Measurements from ENCODE around the gene NPC2. TPM values are rescaled to one million over a fixed set of nuclear protein-coding genes. Genes with fewer than 3 reads are reported as not detected.

The NPC2 gene
- total and polyA plus RNA-seq, 9 of the 15 experiments (the other 6 are each of a cell fraction or from before 2014, with no cell fraction given): 16.6 to 74.1 (median 32.6) TPM

DNA sequence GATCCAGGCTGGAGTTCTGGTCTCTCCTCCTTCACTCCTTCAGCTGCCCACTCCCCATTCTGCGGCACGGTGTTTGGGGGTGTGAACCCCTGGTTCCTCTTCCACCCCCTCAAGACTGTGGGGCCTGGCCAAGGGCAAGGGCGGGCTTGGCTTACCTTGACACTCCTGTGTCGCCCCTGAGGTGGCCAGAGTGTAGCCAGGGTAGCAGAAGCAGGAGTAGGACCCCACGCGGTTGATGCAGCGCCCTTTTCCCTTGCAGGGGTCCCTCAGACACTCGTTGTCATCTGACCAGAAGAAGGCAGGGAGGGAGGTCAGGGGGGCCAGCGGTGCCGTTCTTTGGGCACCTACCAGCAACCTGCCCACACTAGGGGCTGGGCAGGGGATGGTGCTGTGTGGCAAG lies 28.7 kb upstream of the NPC2 start:
- ChIA-PET POLR2A (no interaction called here), CTCF (ENCODE audit: low intra/inter-chr PET ratio) (no interaction called here)
- in situ Hi-C loops (cut with MboI) (no loop called here), intact Hi-C loops (cut with micrococcal nuclease) (no loop called here)
- BruUV-seq (replicated peaks): no TSS peak
- no peaks in the 10 kb centered on the region for H3K9me1 ChIP-seq (ENCODE audit: control insufficient read depth, insufficient read depth, low read length)
- no peak overlapping the region for H2AFZ ChIP-seq (ENCODE audit: low read depth, low read length)
- H3K79me2 ChIP-seq (ENCODE audit: control insufficient read depth, insufficient read depth, low read length): no peaks in the 10 kb centered on the region
- H3K9me3 ChIP-seq (replicated peaks; ENCODE audit: control insufficient read depth, insufficient read depth, low read depth, low read length): no peaks in the 10 kb centered on the region
- H3K4me2 ChIP-seq (ENCODE audit: insufficient read depth, low read length): no peak overlapping the region
- 0% methylated on average over 5 of the region's 10 CpGs for WGBS (ENCODE audit: insufficient coverage, low coverage, missing lambda C conversion rate)
- FAIRE-seq: no peak
- peaks cover 0 to 24% of the 10 kb centered on the region in 2 experiments; a peak in 4 of 5 replicates for H3K27me3 ChIP-seq (ENCODE audit: control insufficient read depth in 2 of 2, insufficient read depth in 2 of 2, low read length in 2 of 2)
- TF ChIP-seq, protein P1, sequence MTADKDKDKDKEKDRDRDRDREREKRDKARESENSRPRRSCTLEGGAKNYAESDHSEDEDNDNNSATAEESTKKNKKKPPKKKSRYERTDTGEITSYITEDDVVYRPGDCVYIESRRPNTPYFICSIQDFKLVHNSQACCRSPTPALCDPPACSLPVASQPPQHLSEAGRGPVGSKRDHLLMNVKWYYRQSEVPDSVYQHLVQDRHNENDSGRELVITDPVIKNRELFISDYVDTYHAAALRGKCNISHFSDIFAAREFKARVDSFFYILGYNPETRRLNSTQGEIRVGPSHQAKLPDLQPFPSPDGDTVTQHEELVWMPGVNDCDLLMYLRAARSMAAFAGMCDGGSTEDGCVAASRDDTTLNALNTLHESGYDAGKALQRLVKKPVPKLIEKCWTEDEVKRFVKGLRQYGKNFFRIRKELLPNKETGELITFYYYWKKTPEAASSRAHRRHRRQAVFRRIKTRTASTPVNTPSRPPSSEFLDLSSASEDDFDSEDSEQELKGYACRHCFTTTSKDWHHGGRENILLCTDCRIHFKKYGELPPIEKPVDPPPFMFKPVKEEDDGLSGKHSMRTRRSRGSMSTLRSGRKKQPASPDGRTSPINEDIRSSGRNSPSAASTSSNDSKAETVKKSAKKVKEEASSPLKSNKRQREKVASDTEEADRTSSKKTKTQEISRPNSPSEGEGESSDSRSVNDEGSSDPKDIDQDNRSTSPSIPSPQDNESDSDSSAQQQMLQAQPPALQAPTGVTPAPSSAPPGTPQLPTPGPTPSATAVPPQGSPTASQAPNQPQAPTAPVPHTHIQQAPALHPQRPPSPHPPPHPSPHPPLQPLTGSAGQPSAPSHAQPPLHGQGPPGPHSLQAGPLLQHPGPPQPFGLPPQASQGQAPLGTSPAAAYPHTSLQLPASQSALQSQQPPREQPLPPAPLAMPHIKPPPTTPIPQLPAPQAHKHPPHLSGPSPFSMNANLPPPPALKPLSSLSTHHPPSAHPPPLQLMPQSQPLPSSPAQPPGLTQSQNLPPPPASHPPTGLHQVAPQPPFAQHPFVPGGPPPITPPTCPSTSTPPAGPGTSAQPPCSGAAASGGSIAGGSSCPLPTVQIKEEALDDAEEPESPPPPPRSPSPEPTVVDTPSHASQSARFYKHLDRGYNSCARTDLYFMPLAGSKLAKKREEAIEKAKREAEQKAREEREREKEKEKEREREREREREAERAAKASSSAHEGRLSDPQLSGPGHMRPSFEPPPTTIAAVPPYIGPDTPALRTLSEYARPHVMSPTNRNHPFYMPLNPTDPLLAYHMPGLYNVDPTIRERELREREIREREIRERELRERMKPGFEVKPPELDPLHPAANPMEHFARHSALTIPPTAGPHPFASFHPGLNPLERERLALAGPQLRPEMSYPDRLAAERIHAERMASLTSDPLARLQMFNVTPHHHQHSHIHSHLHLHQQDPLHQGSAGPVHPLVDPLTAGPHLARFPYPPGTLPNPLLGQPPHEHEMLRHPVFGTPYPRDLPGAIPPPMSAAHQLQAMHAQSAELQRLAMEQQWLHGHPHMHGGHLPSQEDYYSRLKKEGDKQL (CRISPR knock-in tag; IDR thresholded peaks at IDR 0.05; ENCODE audit: borderline replicate concordance): no peak
- TF ChIP-seq MTA3 (IDR thresholded peaks at IDR 0.05; ENCODE audit: borderline replicate concordance): no peak
- no peak for TF ChIP-seq SMC3 (conservative IDR thresholded peaks at IDR 0.05; ENCODE audit: insufficient read depth, low read depth, low read length)
- no peak for TF ChIP-seq ZBTB7A (IDR thresholded peaks at IDR 0.05; ENCODE audit: borderline replicate concordance, control insufficient read depth, low read depth, low read length)
- no peak for TF ChIP-seq TCFL5 (CRISPR knock-in tag; conservative IDR thresholded peaks at IDR 0.05)
- no peak for TF ChIP-seq RUNX1 (IDR thresholded peaks at IDR 0.05; ENCODE audit: low read depth)
- no peaks in the 10 kb centered on the region for H3K36me3 ChIP-seq (ENCODE audit: control insufficient read depth, insufficient read depth, low read length)
- no peak for ATAC-seq
- no peak overlapping the region for H3K27ac ChIP-seq (ENCODE audit: extremely low read depth, low read depth, low read length)
- no peak overlapping the region for H3K9ac ChIP-seq (ENCODE audit: insufficient read depth in 1 of 2, low read depth in 2 of 2, low read length in 2 of 2)
- no peaks in the 10 kb centered on the region for H4K20me1 ChIP-seq (replicated peaks; ENCODE audit: control insufficient read depth, insufficient read depth, low read length)
- H3K4me3 ChIP-seq: no peak overlapping the region
- peaks cover 0 to 2% of the 10 kb centered on the region in 2 experiments; a peak in 1 of 5 replicates for H3K4me1 ChIP-seq (replicated peaks in 1 of 2; ENCODE audit: control insufficient read depth in 2 of 2, insufficient read depth in 2 of 2, low read length in 2 of 2)
- DNase-seq (ENCODE audit: extremely low read depth in 1 of 4, low spot score in 3 of 4): no peak

Data from K562 (cell line).